DMS53 treated with DMSO at 0.1 percent for 48 hours (cell line): Measurements from ENCODE around the gene DSC3.
"Not testable (repeated sequence)": the region's sequence is repeated elsewhere in the genome, so short reads cannot be mapped to it uniquely, and the experiment has no call there.

Experiments used
- DNase-seq: peaks from one replicate; lab custom pipeline; 2025; ENCODE audit not compliant: unreplicated experiment; lab: John Stamatoyannopoulos, UW

Gene DSC3

DNA sequence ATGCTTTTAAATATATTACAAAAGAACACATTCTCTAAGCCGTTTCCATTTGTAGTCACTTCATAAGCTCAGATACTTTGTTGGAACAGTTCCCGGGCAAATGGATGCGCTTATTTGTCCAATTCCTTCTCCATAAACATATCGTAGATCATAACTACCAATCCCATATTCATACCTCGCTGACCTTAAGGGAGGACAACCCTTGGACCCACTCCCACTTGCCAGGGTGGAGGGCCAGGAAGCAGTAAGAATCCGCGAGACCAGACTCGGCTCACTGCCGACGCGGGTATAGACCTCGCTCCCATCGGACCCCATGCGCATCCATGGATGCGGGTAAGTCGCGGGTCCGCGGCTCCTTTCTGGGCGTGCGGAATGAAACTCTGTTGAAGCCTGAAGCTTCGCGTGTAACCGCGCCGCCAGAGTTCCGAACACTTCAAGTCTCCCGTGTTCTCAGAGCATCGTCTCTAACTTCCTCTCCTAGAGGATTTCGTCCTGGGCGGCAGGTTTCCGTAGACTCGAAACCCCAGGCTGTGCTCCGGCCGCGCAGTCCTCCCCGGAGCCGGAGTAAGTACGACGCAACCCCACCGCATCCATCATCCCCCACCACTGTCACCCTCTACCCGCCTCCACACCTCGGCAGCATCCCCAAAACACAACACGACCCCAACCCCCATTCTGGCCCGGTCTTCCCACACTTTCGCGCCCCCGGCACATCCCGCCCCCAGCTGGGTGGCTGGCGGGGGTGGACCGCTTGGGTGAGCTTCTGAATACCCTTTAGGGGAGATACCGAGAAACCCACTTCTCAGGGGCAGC lies 1.1 kb downstream of the DSC3 start:
- no peak for DNase-seq

DNA sequence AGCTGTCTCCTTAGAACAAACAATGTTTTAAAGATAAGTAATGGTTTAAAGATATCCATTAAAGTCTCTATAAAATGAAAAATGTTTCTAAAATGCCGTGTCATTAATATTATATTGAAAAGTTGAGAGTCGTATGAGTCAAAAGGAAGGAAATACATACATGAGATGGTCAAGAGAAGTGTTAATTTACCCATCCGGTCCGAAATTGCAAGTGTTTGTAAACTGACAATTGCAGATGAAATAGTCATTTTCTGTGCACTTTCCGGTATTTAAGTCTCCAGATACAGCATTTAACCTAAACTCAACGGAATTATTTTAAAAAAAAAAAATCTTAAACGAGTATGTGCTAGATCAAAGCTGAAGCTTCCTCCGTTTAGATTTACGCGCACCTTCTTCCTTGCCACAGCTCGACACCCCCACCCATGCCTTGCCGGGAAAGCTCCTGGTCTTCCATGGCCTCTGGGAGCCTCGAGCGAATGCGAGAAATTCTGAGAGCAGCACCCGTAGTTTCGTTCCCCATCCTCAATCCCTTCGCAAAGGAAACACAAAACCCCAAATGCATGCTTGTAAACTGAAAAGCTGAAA lies 1.8 kb downstream of the DSC3 start:
- no peak for DNase-seq

DNA sequence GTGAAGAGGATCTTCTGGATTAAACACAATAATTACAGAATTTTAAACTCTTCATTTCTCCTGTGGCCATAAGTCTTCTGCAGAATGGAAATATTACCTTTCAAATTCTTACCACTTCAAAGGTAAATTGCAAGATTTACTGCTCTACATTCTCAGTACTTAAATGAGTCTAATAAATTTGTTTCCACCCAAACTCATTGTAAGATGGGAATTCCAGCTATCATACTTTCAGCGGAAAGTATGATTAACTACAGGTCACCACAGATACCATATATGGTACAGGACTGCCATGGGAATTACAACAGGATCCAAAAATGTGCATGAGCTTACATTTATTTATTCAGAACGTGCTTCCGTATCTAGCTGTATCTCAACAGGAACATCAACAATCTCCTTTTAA lies 3.1 kb downstream of the DSC3 start:
- no peak for DNase-seq

DNA sequence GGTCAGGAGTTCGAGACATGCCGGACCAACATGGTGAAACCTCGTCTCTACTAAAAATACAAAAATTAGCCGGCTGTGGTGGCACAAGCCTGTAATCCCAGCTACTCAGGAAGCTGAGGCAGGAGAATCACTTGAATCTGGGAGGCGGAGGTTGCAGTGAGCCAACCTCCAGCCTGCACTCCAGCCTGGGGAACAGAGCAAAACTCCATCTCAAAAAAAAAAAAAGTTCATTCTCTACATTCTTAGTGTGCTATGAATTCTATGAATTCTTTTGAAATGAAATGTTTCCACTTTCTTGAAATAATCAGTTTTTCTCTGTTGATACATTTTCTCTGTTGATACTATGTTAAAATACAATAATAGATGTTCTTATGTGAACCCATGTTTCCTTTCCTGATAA lies 4.9 kb downstream of the DSC3 start:
- not testable (repeated sequence) for DNase-seq

DNA sequence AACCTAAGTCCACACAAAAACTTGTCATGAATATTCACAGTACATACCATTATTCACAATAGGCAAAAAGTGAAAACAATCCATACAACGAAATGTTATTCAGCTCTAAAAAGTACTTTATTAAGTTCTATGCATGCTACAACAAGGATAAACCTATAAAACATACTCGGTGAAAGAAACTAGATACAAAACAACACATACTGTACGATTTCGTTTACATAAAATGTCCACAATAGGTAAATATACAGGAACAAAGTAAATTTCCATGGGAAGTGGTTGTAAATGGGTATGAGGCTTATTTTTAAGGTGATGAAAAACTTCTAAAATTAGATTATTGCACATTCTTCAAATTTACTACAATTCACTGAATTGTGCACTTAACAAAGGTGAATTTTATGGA lies 8.0 kb downstream of the DSC3 start:
- DNase-seq: no peak

DNA sequence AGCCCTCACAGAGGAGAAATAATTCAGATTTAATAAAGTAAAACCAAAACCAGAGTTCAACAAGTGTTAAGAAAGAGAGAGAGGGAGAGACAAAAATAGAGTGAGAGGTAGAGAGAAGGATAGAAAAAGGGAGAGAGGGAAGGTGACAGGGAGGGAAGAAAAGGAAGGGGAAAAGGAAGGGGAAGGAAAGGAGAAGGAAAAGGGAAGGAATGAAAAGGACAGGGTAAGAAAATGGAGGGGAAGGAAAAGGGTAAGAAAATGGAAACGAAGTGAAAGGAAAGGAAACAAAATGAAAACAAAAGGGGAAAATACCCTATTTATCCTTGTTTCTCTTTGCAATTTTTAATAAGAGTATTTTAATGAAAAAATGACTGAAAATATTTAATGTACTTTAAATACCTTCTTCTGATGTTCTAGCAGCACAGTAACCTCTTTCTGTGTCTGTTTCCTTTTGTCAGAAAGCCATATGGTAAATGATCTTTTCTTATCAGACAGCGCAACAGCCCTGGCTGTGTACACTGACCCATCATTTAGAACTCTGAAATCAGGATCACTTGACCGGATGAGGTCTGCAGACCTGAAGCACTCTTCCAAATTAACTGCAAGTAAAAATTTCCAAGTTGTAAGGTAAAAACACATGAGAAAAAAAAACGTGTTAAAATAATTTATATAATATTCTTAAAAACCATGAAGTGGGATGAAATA lies 11.8 kb downstream of the DSC3 start:
- DNase-seq: no peak

DNA sequence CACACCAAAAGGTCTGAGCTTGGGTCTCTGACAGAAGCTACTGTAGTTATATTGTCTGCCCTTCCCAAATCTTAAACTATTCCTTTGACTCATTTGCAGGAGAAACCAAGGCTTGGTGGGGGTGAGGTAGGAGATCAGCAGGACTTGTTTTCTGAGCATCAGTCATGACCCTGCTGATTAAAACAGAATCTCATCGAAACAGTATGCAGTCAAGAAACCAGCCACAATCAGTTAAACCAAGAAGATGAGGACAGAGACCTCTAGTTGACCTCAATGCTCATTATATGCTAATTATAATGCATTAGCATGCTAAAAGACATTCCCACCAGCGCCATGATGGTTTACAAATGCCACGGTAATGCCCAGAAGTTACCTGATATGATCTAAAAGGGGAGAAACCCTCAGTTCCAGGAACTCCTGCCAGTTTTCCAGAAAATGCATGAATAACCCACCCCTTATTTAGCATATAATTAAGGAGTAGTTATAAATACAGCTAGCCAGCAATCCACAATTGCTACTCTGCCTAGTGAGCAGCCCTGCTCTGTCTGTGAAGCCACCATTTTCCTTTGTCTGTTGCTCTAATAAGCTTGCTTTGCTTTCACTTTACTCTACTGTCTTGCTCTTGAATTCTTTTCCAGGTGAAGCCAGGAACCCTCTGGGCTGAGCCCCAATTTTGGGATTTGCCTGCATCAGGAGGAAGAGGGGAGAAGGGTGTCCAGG lies 26.7 kb downstream of the DSC3 start:
- no peak for DNase-seq

DNA sequence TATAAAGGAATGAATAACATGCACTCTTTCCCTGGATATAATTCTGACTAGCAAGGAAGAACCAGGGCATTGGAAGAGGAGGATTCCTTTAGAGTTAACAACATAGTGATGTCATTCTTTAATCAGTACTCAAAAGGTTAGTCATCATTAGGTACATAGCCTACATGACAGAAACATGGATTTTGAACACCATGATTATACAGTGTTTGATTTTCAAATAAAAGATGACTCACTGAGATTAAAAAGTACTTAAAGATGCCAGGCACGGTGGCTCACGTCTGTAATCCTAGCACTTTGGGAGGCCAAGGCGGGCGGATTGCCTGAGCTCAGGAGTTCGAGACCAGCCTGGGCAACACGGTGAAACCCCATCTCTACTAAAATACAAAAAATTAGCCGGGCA lies 31.1 kb downstream of the DSC3 start:
- peak; percentile 93 for DNase-seq

DNA sequence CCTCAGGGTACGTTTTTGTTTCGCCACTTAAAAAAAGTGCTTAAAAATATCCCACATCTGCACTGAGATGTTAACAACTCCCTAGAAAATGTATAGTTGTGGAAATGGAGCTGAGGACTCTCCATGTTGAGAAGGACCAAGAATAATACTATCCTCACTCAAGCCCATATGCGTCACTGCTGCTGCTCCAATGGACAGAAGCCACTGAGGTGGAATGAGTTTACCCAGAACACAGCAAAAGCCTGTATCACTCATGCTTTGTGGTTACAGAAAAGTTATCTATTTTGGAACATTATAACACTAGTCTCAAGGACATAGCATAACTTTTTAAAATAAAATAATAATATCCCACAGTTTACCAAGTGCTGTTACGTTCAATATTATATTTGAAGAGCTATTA lies 31.9 kb downstream of the DSC3 start:
- DNase-seq: no peak

DNA sequence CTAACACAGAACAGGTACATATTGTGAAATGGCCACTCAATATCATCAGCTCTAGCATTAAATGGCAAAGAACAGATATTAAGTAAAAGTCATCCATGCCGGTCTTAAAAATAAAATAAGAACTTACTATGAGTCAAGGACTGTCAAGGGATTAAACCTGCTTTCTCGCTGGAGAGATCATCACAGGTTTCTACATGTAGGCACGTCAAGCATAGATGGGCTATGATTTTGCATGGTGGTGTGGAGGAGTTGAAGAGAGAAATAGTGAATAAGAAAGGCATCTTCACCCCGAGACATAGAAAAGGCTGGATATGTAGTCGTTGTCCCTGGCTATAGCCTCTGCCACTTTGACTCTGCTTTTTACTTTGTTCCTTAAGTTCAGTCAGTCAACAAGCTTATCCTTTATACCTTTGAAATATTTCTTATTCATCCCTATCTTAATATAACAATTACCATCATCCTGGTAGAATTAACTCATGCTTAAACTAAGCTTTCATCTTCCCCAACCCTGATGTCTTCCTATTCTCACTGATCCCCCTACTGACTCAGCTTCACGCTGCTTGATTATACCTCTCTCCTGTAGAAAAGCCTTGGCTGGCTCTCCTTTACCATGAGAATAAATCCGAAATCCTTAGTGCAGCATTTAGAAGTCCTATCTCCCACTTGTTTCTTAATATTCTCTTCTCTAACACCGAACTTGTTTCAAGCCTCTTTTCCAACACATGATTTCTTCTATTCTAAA lies 42.5 kb downstream of the DSC3 start:
- DNase-seq: no peak

DNA sequence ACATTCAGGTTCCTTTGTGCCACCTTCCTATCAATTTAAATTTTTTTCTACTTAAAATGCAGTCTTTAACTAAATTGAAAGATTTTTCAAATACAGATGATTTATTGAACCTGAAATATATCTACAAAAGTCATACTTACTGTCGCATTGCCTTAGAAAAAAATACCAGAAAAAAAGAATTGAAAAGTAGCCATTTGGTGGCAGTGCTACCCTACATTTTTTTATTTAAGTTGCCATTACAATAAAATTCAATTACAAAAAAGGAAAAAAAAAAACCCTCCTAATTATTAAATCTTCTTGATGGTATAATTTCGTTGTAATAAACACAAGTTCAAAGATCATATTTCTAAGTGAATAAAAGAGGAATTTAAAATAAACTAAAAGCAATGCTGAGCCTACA lies 43.4 kb downstream of the DSC3 start:
- DNase-seq: no peak

DNA sequence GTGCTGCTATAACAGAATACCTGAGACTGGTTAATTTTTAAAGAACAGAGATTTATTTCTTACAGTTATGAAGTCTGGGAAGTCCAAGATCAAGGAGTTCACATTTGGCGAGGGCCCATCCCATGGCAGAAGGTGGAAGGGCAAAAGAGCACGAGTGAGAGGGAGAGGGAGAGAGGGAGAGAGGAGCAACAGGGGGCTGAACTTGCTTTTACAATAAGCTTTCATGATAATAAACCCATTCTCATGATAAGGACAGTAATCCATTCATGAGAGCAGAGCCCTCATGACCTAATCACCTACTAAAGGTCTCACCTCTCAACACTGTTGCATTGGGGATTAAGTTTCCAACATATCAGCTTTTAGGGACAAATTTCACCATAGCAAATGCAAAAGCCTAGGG lies 45.3 kb downstream of the DSC3 start:
- DNase-seq: no peak

DNA sequence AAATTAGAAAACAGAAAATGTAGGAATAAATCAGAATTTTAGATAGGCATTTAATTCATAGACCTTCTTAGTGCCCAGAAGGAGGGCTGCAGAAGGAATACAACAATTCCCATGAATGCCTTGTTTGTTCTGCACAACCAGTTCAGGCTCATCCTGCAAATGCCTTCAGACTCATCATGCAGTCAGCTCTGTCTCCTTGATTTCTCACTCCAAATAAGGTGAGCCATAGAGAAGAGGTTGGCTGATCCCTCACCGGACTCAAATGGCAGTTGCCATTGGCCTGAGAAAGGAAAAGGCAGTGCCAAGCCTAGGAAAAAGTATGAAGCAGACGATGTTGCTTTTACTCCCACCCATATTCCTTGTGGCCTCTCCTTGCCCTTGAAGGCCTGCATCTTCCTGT lies 50.3 kb downstream of the DSC3 start:
- no peak for DNase-seq

DNA sequence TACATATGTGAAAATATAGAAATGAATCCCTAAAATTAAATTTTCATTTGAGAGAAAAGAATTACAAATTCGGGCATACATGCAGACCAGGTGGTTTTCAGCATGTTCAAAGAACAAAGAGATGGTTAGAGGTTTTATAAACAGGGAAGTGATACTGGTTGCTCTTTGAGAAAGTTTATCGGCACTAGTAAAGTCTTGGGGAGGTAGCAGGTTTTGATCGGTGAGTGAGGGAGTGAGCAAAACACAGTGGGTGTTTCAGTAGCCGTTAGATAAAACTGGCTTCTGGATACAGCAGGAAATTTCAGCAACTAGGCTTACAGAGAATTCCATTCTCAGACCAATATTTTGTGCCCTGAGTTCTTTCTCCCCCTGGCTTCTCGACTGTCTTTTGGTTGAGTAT lies 51.1 kb downstream of the DSC3 start:
- DNase-seq: no peak

DNA sequence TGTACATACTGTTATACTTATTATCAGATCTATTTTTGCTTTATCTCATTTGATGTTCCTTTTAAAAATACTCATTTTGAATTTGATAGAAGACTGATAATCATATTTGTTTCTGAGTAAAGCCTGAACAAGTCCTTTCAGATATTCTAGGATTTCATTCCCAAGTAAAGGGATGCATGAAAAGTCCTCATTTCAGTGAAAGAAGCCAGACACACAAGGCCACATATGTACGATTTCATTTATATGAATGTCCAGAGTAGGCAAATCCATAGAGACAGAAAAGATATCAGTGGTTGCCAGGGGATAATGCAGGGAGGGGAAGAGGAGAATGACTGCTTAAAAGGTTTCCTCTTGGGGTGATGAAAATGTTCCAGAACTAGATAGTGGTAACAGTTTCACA lies 53.4 kb downstream of the DSC3 start:
- DNase-seq: no peak

DNA sequence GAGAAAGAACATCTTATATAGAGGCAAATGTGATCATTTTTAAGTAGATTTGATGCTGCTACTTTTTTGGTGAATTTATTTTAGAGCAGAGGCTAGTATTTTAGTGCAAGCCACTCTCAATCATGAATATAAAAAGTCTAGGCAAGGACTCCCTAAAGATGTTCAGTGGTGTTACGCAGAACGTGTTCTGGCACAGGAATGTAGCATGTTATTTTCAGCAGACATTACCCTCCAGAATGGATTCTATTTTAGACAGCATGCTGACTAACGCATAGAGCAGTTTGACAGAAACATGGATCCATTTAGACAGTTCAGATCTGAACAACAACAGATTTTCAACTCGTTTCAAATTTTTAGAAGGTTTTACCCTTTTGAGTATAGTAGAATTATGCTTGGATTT lies 54.1 kb downstream of the DSC3 start:
- no peak for DNase-seq

DNA sequence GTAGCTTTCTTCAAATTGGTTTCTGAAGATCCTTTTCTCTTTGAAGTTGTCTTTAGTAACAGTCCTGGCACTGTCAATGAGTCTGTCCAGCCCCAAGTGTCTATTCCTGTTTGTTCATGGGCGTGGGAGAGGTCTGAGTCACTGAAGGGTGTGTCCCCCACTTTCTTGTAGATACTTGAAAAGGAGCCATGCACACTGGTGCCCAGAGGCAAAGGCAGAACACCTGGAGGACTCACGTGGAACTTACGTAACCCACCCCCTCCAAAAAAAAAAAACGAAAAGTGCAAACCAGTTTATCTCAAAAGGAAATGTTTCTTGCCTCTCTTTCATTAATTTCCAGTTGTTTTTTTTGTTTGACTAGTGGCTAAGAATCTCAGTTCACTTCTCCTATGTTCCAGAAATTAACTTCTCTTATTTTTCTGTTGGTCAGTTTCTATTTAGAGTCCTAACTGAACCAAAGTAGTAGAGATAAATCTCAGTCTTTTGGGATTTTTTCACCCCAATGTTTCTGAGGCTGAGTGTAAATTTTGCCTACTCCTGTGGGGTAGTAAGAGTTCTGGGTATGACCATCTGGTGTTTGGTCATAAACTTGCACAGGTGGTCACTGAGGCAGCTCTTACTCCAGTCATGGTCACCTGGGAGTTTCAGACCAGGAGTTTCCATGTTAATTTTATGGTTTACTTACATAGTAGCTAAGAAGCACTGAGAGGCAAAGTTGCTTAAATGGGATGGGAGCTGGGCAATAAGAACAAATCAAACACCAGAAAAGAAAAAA lies 54.9 kb downstream of the DSC3 start:
- no peak for DNase-seq

DNA sequence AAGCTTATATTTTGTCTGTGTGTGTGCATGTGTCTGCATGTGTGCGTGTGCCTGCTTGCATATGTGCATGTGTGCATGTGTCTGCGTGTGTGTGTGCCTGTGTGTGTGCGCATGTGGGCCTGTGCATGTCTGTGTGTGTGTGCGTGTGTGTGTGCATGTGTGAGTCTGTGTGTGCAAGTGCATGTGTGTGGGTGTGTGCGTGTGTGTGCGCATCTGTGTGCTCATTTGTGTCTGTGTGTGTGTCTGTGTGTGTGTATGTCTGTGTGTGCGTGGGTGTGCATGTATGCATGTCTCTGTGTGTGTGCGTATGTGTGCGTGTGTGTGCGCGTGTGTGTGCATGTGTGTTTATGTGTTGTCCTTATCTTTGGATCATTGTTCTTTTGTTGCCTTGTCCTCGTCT lies 56.8 kb downstream of the DSC3 start:
- no peak for DNase-seq

DNA sequence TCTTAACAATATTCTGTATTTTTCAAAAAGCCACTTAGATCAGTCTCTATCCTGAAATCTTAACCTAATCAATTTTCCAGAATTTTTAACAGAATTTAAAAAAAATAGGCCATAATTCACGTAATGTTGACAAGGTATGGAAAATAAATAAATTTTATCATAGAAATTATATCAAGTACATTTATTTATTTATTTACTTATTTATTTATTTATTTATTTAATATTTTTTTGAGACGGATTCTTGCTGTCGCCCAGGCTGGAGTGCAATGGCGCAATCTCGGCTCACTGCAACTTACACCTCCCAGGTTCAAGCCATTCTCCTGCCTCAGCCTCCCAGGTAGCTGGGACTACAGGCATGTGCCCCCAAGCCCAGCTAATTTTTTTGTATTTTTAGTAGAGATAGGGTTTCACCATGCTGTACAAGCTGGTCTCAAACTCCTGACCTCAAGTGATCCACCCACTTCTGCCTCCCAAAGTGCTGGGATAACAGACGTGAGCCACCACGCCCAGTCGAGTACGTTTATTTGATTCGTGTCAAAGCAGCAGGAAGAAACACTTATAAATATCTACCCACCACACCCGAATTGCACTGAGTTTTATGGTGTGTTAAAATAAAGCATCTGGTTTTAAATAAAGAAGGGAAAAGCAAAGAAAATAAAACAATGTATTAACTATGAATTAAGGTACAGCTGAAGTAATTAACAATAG lies 60.1 kb downstream of the DSC3 start:
- DNase-seq: no peak

DNA sequence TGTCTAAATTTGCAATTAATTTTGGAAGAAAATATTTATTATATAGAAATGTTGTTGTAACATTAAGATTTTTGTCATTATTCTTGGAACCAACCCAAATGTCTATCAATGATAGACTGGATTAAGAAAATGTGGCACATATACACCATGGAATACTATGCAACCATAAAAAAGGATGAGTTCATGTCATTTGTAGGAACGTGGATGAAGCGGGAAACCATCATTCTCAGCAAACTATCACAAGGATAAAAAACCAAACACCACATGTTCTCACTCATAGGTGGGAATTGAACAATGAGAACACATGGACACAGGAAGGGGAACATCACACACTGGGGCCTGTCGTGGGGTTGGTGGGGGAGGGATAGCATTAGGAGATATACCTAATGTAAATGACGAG lies 64.5 kb downstream of the DSC3 start:
- DNase-seq: not testable (repeated sequence)
